Fibroblast of skin of abdomen (primary cell): ENCODE results near the gene RBP2.

Source experiments
- DNase-seq: peaks from one replicate; pipeline ENCODE4 v3.0.0-alpha.2; 2013

RBP2 gene

GRCh38 chr3:139480585-139480984, 4.3 kb upstream of the RBP2 start:
- DNase-seq, result no peak

- DNase-seq, result no peak
Observed at GRCh38 chr3:139477710-139478640, 1.7 kb upstream of the RBP2 start.

- no peak for DNase-seq
Observed at GRCh38 chr3:139473155-139473771, 3.1 kb downstream of the RBP2 start.

- DNase-seq, result no peak
Observed at GRCh38 chr3:139472380-139473010, 3.8 kb downstream of the RBP2 start.

GRCh38 chr3:139470199-139470598, 6.1 kb downstream of the RBP2 start:
- DNase-seq, result no peak

GRCh38 chr3:139468399-139468798, 7.9 kb downstream of the RBP2 start:
- DNase-seq, result no peak

GRCh38 chr3:139466360-139466759, 10.0 kb downstream of the RBP2 start:
- DNase-seq, result no peak

GRCh38 chr3:139465636-139466035, 10.7 kb downstream of the RBP2 start:
- no peak for DNase-seq

GRCh38 chr3:139463466-139463865, 12.8 kb downstream of the RBP2 start:
- DNase-seq, result no peak

GRCh38 chr3:139460529-139460928, 15.8 kb downstream of the RBP2 start:
- no peak for DNase-seq

GRCh38 chr3:139460076-139460475, 16.2 kb downstream of the RBP2 start:
- no peak for DNase-seq

GRCh38 chr3:139458348-139458747, 18.0 kb downstream of the RBP2 start:
- DNase-seq, result no peak

GRCh38 chr3:139457066-139457465, 19.2 kb downstream of the RBP2 start:
- no peak for DNase-seq

GRCh38 chr3:139456386-139456785, 19.9 kb downstream of the RBP2 start:
- no peak for DNase-seq

- no peak for DNase-seq
Observed at GRCh38 chr3:139455855-139456254, 20.5 kb downstream of the RBP2 start.

- DNase-seq, result no peak
Observed at GRCh38 chr3:139455206-139455605, 21.1 kb downstream of the RBP2 start.

GRCh38 chr3:139454346-139454745, 22.0 kb downstream of the RBP2 start:
- no peak for DNase-seq

- no peak for DNase-seq
Observed at GRCh38 chr3:139450159-139450558, 26.2 kb downstream of the RBP2 start.

GRCh38 chr3:139449566-139449965, 26.8 kb downstream of the RBP2 start:
- no peak for DNase-seq

GRCh38 chr3:139448104-139448503, 28.2 kb downstream of the RBP2 start:
- DNase-seq, result no peak

GRCh38 chr3:139447486-139447885, 28.8 kb downstream of the RBP2 start:
- no peak for DNase-seq

GRCh38 chr3:139444446-139444845, 31.9 kb downstream of the RBP2 start:
- no peak for DNase-seq

GRCh38 chr3:139443186-139443585, 33.1 kb downstream of the RBP2 start:
- no peak for DNase-seq

- DNase-seq, result no peak
Observed at GRCh38 chr3:139441656-139442055, 34.7 kb downstream of the RBP2 start.
